BLaER1 treated with 17β-estradiol and CSF1 and Interleukin-3, amounts not matched to agents 10 nM and 100 nM (cell line): ENCODE data around the gene DPYD.

Experiments used
- H3K27ac ChIP-seq, 11 experiments: shearing (Covaris generic); formaldehyde crosslinking; 2 replicates each; pipeline ENCODE4 v1.8.1; 2022
- H3K27me3 ChIP-seq, 11 experiments: shearing (Covaris generic); formaldehyde crosslinking; 2 replicates each; pipeline ENCODE4 v1.8.1; 2022
- H3K36me3 ChIP-seq, 11 experiments: shearing (Covaris generic); formaldehyde crosslinking; 2 replicates each; pipeline ENCODE4 v1.8.1; 2022
- H3K4me1 ChIP-seq, 10 experiments: shearing (Covaris generic); formaldehyde crosslinking; 2 replicates each; pipeline ENCODE4 v1.8.1; 2022
- H3K4me2 ChIP-seq, 11 experiments: shearing (Covaris generic); formaldehyde crosslinking; 2 replicates each; pipeline ENCODE4 v1.8.1; 2022
- H3K4me3 ChIP-seq, 10 experiments: shearing (Covaris generic); formaldehyde crosslinking; 2 replicates each; pipeline ENCODE4 v1.8.1; 2022
- H3K9ac ChIP-seq, 11 experiments: shearing (Covaris generic); formaldehyde crosslinking; 2 replicates each; pipeline ENCODE4 v1.8.1; 2022
- H3K9me3 ChIP-seq, 11 experiments: shearing (Covaris generic); formaldehyde crosslinking; replicated peaks in 1 of 11; 2 replicates each; pipeline ENCODE4 v1.8.1; 2022
- H4K20me1 ChIP-seq, 11 experiments: shearing (Covaris generic); formaldehyde crosslinking; 2 replicates each; pipeline ENCODE4 v1.8.1; 2022
- Cebpa-rat ChIP-seq, 11 experiments: shearing (Covaris generic); IDR thresholded peaks; 2 replicates each; pipeline ENCODE4 v1.8.1; 2022

Gene DPYD

GRCh38 chr1:97160818-97161217 is 760.0 kb downstream of the DPYD start:
- no peak for TF ChIP-seq Cebpa-rat (IDR thresholded peaks at IDR 0.05)
- H3K4me3 ChIP-seq, result no peak overlapping the region
- H3K27me3 ChIP-seq, result peaks cover 0 to 5% (median 0%) of the 10 kb centered on the region in 11 experiments; a peak in 3 of 22 replicates
- peaks cover 6 to 24% (median 17%) of the 10 kb centered on the region in 11 experiments; a peak in 18 of 22 replicates for H3K9me3 ChIP-seq
- H3K4me2 ChIP-seq, result peak overlapping the region in 3 of 11 experiments; percentile 3 to 24 (median 11); a peak in 3 of 22 replicates
- peaks cover 0 to 9% (median 0%) of the 10 kb centered on the region in 11 experiments; a peak in 1 of 22 replicates for H3K36me3 ChIP-seq
- H3K9ac ChIP-seq, result no peak overlapping the region
- peak overlapping the region in 2 of 11 experiments; percentile 14 to 20; a peak in 1 of 22 replicates for H3K27ac ChIP-seq
- H4K20me1 ChIP-seq, result peaks cover 0 to 6% (median 0%) of the 10 kb centered on the region in 11 experiments; a peak in 2 of 22 replicates
- peaks cover 21 to 51% (median 44%) of the 10 kb centered on the region in 10 experiments for H3K4me1 ChIP-seq

- Histone ChIP-seq H3K27me3 (peaks cover 0 to 5% (median 0%) of the 10 kb centered on the region in 11 experiments; a peak in 3 of 22 replicates), H3K9ac (no peak overlapping the region), H3K36me3 (peaks cover 0 to 18% (median 0%) of the 10 kb centered on the region in 11 experiments; a peak in 4 of 22 replicates), H3K4me1 (peaks cover 14 to 42% (median 34%) of the 10 kb centered on the region in 10 experiments), H3K4me2 (peak overlapping the region in 10 of 11 experiments; percentile 20 to 53 (median 36); a peak in 15 of 22 replicates), H3K27ac (peak overlapping the region in 2 of 11 experiments; percentile 8 to 10; a peak in 2 of 22 replicates), H4K20me1 (peaks cover 0 to 6% (median 0%) of the 10 kb centered on the region in 11 experiments; a peak in 2 of 22 replicates), H3K9me3 (peaks cover 3 to 17% (median 9%) of the 10 kb centered on the region in 11 experiments; a peak in 16 of 22 replicates), H3K4me3 (no peak overlapping the region)
- TF ChIP-seq Cebpa-rat (IDR thresholded peaks at IDR 0.05), result no peak
These were observed 761.5 kb downstream of the DPYD start for GRCh38 chr1:97159342-97159741.

GRCh38 chr1:97158691-97159096 is 762.1 kb downstream of the DPYD start:
- Histone ChIP-seq H4K20me1 (peaks cover 0 to 6% (median 0%) of the 10 kb centered on the region in 11 experiments; a peak in 2 of 22 replicates), H3K27ac (peak overlapping the region in 4 of 11 experiments; percentile 5 to 44 (median 9); a peak in 4 of 22 replicates), H3K4me3 (no peak overlapping the region), H3K27me3 (peaks cover 0 to 5% (median 0%) of the 10 kb centered on the region in 11 experiments; a peak in 3 of 22 replicates), H3K4me2 (peak overlapping the region in 8 of 11 experiments; percentile 20 to 40 (median 32); a peak in 15 of 22 replicates), H3K9ac (no peak overlapping the region), H3K4me1 (peaks cover 9 to 35% (median 28%) of the 10 kb centered on the region in 10 experiments), H3K36me3 (peaks cover 0 to 24% (median 0%) of the 10 kb centered on the region in 11 experiments; a peak in 4 of 22 replicates), H3K9me3 (peaks cover 6 to 20% (median 8%) of the 10 kb centered on the region in 11 experiments; a peak in 16 of 22 replicates)
- no peak for TF ChIP-seq Cebpa-rat (IDR thresholded peaks at IDR 0.05)

DNA sequence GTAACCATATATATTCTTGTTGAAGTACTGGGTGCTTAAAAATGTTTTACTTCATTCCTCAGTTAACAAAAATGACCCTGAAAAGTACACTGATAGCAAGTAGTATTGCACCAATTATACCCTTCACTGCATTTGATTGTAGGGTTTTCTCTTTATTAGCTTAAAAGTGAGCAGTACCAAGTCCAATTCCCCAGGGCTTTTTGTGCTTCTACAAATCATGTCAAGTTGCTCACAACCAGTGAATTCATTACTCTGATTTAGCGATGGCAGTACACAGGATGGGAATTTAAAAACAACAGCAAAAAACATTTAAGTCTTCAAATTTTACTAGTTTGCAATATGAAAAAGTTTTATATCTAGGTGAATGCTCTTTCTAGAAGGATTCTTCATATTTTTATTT is 762.8 kb downstream of the DPYD start:
- Histone ChIP-seq H3K4me2 (peak overlapping the region in 1 of 11 experiments; percentile 36; a peak in 2 of 22 replicates), H3K9me3 (peaks cover 0 to 13% (median 4%) of the 10 kb centered on the region in 11 experiments; a peak in 10 of 22 replicates), H3K36me3 (peaks cover 0 to 30% (median 0%) of the 10 kb centered on the region in 11 experiments; a peak in 4 of 22 replicates), H3K9ac (no peak overlapping the region), H4K20me1 (peaks cover 0 to 6% (median 0%) of the 10 kb centered on the region in 11 experiments; a peak in 2 of 22 replicates), H3K27ac (no peak overlapping the region), H3K4me3 (no peak overlapping the region), H3K27me3 (peaks cover 0 to 5% (median 0%) of the 10 kb centered on the region in 11 experiments; a peak in 3 of 22 replicates), H3K4me1 (peaks cover 3 to 29% (median 22%) of the 10 kb centered on the region in 10 experiments; a peak in 18 of 20 replicates)
- TF ChIP-seq Cebpa-rat (IDR thresholded peaks at IDR 0.05), result no peak

- Histone ChIP-seq H3K9me3 (peaks cover 0 to 8% (median 0%) of the 10 kb centered on the region in 11 experiments; a peak in 5 of 22 replicates), H3K4me2 (no peak overlapping the region), H3K4me1 (no peaks in the 10 kb centered on the region), H3K27me3 (no peaks in the 10 kb centered on the region), H3K4me3 (no peak overlapping the region), H4K20me1 (no peaks in the 10 kb centered on the region), H3K9ac (no peak overlapping the region), H3K27ac (no peak overlapping the region), H3K36me3 (peaks cover 0 to 45% (median 0%) of the 10 kb centered on the region in 11 experiments; a peak in 4 of 22 replicates)
- TF ChIP-seq Cebpa-rat (IDR thresholded peaks at IDR 0.05), result no peak
These were observed 769.2 kb downstream of the DPYD start for GRCh38 chr1:97151651-97152050.

DNA sequence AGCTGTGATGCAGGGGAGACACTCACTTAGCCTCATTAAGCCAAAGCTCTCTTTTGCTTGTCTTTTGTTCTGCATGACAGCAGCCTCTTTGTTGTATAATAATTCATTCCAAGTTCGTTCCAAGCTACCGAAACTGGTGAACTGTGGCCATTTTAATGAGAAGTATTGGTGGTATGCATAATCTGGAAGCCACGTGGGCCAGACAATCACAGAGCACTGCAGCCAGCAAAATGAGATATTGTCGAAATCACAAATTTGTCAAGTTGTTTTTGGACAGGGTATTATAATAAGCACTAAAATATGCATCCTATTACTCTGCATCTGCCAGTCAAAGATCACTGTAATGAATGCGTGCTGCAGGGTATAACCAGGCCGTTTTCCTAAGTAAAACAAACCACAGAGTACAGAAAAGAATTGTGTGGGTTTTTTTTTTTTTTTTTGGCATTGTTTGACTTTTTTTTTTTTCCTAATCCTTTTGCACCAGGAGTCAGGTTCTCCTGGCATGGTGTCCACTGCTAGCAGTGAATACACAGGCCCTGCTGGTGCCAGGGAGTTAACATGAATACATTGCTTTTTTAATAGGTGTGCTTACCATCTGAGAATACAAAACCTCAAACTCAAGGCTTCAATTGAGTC is 775.4 kb downstream of the DPYD start:
- Histone ChIP-seq H4K20me1 (no peaks in the 10 kb centered on the region), H3K4me2 (no peak overlapping the region), H3K4me1 (no peaks in the 10 kb centered on the region), H3K4me3 (no peak overlapping the region), H3K36me3 (peaks cover 0 to 39% (median 0%) of the 10 kb centered on the region in 11 experiments; a peak in 3 of 22 replicates), H3K27me3 (no peaks in the 10 kb centered on the region), H3K27ac (no peak overlapping the region), H3K9ac (no peak overlapping the region), H3K9me3 (no peaks in the 10 kb centered on the region)
- no peak for TF ChIP-seq Cebpa-rat (IDR thresholded peaks at IDR 0.05)

GRCh38 chr1:97144527-97144926 is 776.3 kb downstream of the DPYD start:
- Histone ChIP-seq H3K27ac (no peak overlapping the region), H3K4me2 (no peak overlapping the region)
- TF ChIP-seq Cebpa-rat (IDR thresholded peaks at IDR 0.05), result no peak

GRCh38 chr1:97143236-97143882 is 777.5 kb downstream of the DPYD start:
- H4K20me1 ChIP-seq, result no peaks in the 10 kb centered on the region
- no peak overlapping the region for H3K4me3 ChIP-seq
- no peak overlapping the region for H3K27ac ChIP-seq
- H3K4me1 ChIP-seq, result peaks cover 4 to 8% (median 6%) of the 10 kb centered on the region in 10 experiments; a peak in 17 of 20 replicates
- H3K9me3 ChIP-seq, result no peaks in the 10 kb centered on the region
- H3K4me2 ChIP-seq, result no peak overlapping the region
- TF ChIP-seq Cebpa-rat (IDR thresholded peaks at IDR 0.05), result no peak
- H3K36me3 ChIP-seq, result peaks cover 0 to 35% (median 0%) of the 10 kb centered on the region in 11 experiments; a peak in 3 of 22 replicates
- no peaks in the 10 kb centered on the region for H3K27me3 ChIP-seq
- H3K9ac ChIP-seq, result no peak overlapping the region

More at GRCh38 chr1:97144527-97144926, 776.3 kb downstream of the DPYD start:
- no peaks in the 10 kb centered on the region for H3K4me1 ChIP-seq
- H3K4me3 ChIP-seq, result no peak overlapping the region
- H3K36me3 ChIP-seq, result peaks cover 0 to 39% (median 0%) of the 10 kb centered on the region in 11 experiments; a peak in 3 of 22 replicates
- H3K27me3 ChIP-seq, result no peaks in the 10 kb centered on the region
- no peaks in the 10 kb centered on the region for H3K9me3 ChIP-seq
- no peaks in the 10 kb centered on the region for H4K20me1 ChIP-seq
- no peak overlapping the region for H3K9ac ChIP-seq
